B cell (primary cell): Measurements from ENCODE around the gene TCF21. TPM values are rescaled to one million over a fixed set of nuclear protein-coding genes. Genes with fewer than 3 reads are reported as not detected.

ENCODE experiments used
- ATAC-seq: fragments of 200-7000 bp; cut with Tn5 transposase; one replicate; pipeline ENCODE4 v1.10.0; 2021; ENCODE audit warnings: low read depth, mild to moderate bottlenecking, moderate number of reproducible peaks, moderate library complexity
- CTCF ChIA-PET: fragments of 350-600 bp; sonication (Branson Sonifier 250); formaldehyde crosslinking; loops from one replicate; lab custom pipeline; 2021; ENCODE audit warnings: antibody characterized with exemption, inconsistent platforms; lab: Charles Lee
- POLR2A ChIA-PET: fragments of 350-600 bp; sonication (Branson Sonifier 250); formaldehyde crosslinking; loops from one replicate; lab custom pipeline; 2021; ENCODE audit warnings: antibody characterized with exemption; lab: Charles Lee
- DNase-seq: peaks from one replicate; pipeline ENCODE4 v3.0.0; 2013
- H2AFZ ChIP-seq: 2 replicates; pipeline ENCODE4 v1.6.1; 2012; ENCODE audit warnings: mild to moderate bottlenecking, low read depth, low read length; ENCODE audit not compliant: insufficient read depth, poor library complexity, severe bottlenecking
- H3K27ac ChIP-seq, 2 donors: 1 replicate in 1 of 2; 2 replicates in 1 of 2; pipeline ENCODE4 v1.5.1; 2012 to 2013; ENCODE audit warnings: low read length in 2 of 2, mild to moderate bottlenecking in 2 of 2, moderate library complexity in 1 of 2
- H3K27me3 ChIP-seq, 4 experiments: fragments of 200-600 bp in 1 of 4; sonication (generic) in 1 of 4; replicated peaks in 1 of 4; 1 replicate in 2 of 4; 2 replicates in 2 of 4; pipeline versions ENCODE4 v1.6.1 to v1.7.0; 2013 to 2016; ENCODE audit warnings: low read length in 3 of 4, mild to moderate bottlenecking in 2 of 4, mixed read lengths in 1 of 4, moderate library complexity in 1 of 4; ENCODE audit not compliant: insufficient read depth in 4 of 4, control insufficient read depth in 3 of 4; ENCODE audit errors: control extremely low read depth in 1 of 4
- H3K36me3 ChIP-seq, 2 experiments: replicated peaks in 1 of 2; 1 replicate in 1 of 2; 2 replicates in 1 of 2; pipeline versions ENCODE4 v1.6.1 to v1.7.1; 2013; ENCODE audit warnings: low read length in 1 of 2; ENCODE audit not compliant: insufficient read depth in 2 of 2, control insufficient read depth in 1 of 2; ENCODE audit errors: control extremely low read depth in 1 of 2, extremely low read depth in 1 of 2
- H3K4me1 ChIP-seq, 2 donors: fragments of 200-600 bp in 1 of 2; sonication (generic) in 1 of 2; 1 replicate in 1 of 2; 2 replicates in 1 of 2; pipeline versions ENCODE4 v1.5.1 to v1.6.1; 2013 to 2017; ENCODE audit warnings: low read length in 2 of 2; ENCODE audit not compliant: control insufficient read depth in 2 of 2, insufficient read depth in 2 of 2
- H3K4me2 ChIP-seq: replicated peaks from 2 replicates; pipeline ENCODE3; 2012; ENCODE audit warnings: mild to moderate bottlenecking, low read depth, low read length; ENCODE audit not compliant: poor library complexity, severe bottlenecking
- H3K4me3 ChIP-seq, 5 experiments: fragments of 200-600 bp in 1 of 5; sonication (generic) in 1 of 5; 1 replicate in 3 of 5; 2 replicates in 2 of 5; pipeline versions ENCODE4 v1.5.1 to v1.7.0; 2011 to 2016; ENCODE audit warnings: low read length in 4 of 5, mild to moderate bottlenecking in 4 of 5, low read depth in 2 of 5, control low read depth in 1 of 5, moderate library complexity in 1 of 5; ENCODE audit not compliant: insufficient read depth in 1 of 5; ENCODE audit errors: control extremely low read depth in 1 of 5, extremely low read depth in 1 of 5
- H3K79me2 ChIP-seq: fragments of 200-600 bp; sonication (generic); one replicate; pipeline ENCODE4 v1.6.0; 2016; ENCODE audit warnings: low read length; ENCODE audit not compliant: control insufficient read depth, insufficient read depth
- H3K9ac ChIP-seq: fragments of 200-600 bp; sonication (generic); 2 replicates; pipeline ENCODE4 v1.6.1; 2017; ENCODE audit warnings: mild to moderate bottlenecking, low read length, moderate library complexity
- H3K9me3 ChIP-seq, 3 donors: one replicate each; pipeline versions ENCODE4 v1.6.1 to v1.7.1; 2013; ENCODE audit warnings: low read length in 2 of 3; ENCODE audit not compliant: control insufficient read depth in 2 of 3, insufficient read depth in 1 of 3; ENCODE audit errors: control extremely low read depth in 1 of 3
- H4K20me1 ChIP-seq: 2 replicates; pipeline ENCODE4 v1.6.0; 2012; ENCODE audit warnings: mild to moderate bottlenecking, low read length; ENCODE audit not compliant: insufficient read depth, control insufficient read depth, poor library complexity, severe bottlenecking
- H3K27ac Mint-ChIP-seq: one replicate; pipeline ENCODE4 v1.8.0; 2021; ENCODE audit warnings: mixed read lengths
- H3K27me3 Mint-ChIP-seq: one replicate; pipeline ENCODE4 v1.8.0; 2021; ENCODE audit warnings: mixed read lengths
- H3K4me1 Mint-ChIP-seq: one replicate; pipeline ENCODE4 v1.8.0; 2021; ENCODE audit warnings: mixed read lengths
- H3K4me3 Mint-ChIP-seq: one replicate; pipeline ENCODE4 v1.8.0; 2021; ENCODE audit warnings: mixed read lengths
- H3K9me3 Mint-ChIP-seq: one replicate; pipeline ENCODE4 v1.8.0; 2022; ENCODE audit warnings: mixed read lengths; ENCODE audit not compliant: insufficient read depth
- CTCF ChIP-seq: fragments of 200-600 bp; IDR thresholded peaks from one replicate; pipeline ENCODE4 v1.8.0; 2022; ENCODE audit warnings: antibody characterized with exemption, mild to moderate bottlenecking
- EZH2 ChIP-seq: IDR thresholded peaks from 2 replicates; pipeline ENCODE4 v1.6.1; 2012; ENCODE audit warnings: borderline replicate concordance, low read depth, mild to moderate bottlenecking, moderate library complexity, low read length; ENCODE audit not compliant: insufficient read depth, poor library complexity, severe bottlenecking
- WGBS: methylation state at CpG from one replicate; pipeline ENCODE4 v1.1.5; 2013; ENCODE audit warnings: missing lambda C conversion rate; ENCODE audit not compliant: insufficient coverage; 5-methylcytosine and 5-hydroxymethylcytosine counted together
- intact Hi-C: fragments of 100-400 bp; cut with micrococcal nuclease; formaldehyde crosslinking; loops from one replicate; pipeline ENCODE4 v1.10.0; 2022
- polyA plus RNA-seq: library from polyadenylated mRNA; depleted of rRNA; stranded (reverse); fragments of >200 nt; gene quantifications from 2 replicates; pipeline ENCODE4 v1.2.3, GENCODE V29; 2012
- total RNA-seq, 2 donors: library from RNA; stranded (reverse); fragments of 120-200 nt in 1 of 2; gene quantifications; 1 replicate in 1 of 2; 2 replicates in 1 of 2; pipeline versions ENCODE4 v1.2.3 to v1.2.4, GENCODE V29; 2013 to 2022

TCF21 gene
- total and polyA plus RNA-seq, 2 donors (not counting 1 experiment from before 2014, with no cell fraction given), result not detected

GRCh38 chr6:133871131-133871530 lies 17.8 kb upstream of the TCF21 start:
- peaks cover 42% of the 10 kb centered on the region for H3K27me3 Mint-ChIP-seq
- no peak overlapping the region for H3K27ac Mint-ChIP-seq
- H3K4me3 Mint-ChIP-seq, result no peak overlapping the region

DNA sequence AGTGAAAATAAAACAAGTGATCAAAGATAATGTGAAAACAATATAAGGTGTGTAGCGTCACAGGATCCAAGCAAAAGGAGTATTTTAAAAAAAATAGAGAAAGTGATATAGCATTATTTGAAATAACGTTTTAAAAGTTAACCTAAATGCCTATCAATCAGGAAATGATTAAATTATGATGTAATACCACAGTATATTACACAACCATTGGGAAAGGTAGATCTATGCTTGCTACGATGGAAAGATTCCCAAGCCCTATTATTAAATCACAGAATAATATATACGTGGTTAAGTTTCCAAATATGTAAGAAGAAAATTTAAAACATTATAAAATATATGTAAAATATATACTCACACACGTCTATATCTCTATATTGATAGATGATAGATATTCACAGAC lies 15.4 kb upstream of the TCF21 start:
- H3K36me3 ChIP-seq, result no peaks in the 10 kb centered on the region
- no peak overlapping the region for H3K4me2 ChIP-seq
- H4K20me1 ChIP-seq, result no peaks in the 10 kb centered on the region
- peaks cover 32% of the 10 kb centered on the region for H3K27me3 Mint-ChIP-seq
- no peaks in the 10 kb centered on the region for H3K9me3 ChIP-seq
- no peak for TF ChIP-seq CTCF
- TF ChIP-seq EZH2, result no peak
- no peaks in the 10 kb centered on the region for H3K4me1 Mint-ChIP-seq
- DNase-seq (no peak), ATAC-seq (no peak)
- CTCF ChIA-PET, result no interaction called here
- no CpG with 5 or more reads among the region's 5 CpGs for WGBS
- no peak overlapping the region for H3K27ac Mint-ChIP-seq
- H3K79me2 ChIP-seq, result no peaks in the 10 kb centered on the region
- no peak overlapping the region for H3K4me3 ChIP-seq
- H3K9ac ChIP-seq, result no peak overlapping the region
- POLR2A ChIA-PET, result no interaction called here
- intact Hi-C loops, result no loop called here
- no peak overlapping the region for H3K4me3 Mint-ChIP-seq
- no peak overlapping the region for H3K27ac ChIP-seq
- H2AFZ ChIP-seq, result no peak overlapping the region
- H3K9me3 Mint-ChIP-seq, result no peaks in the 10 kb centered on the region
- H3K27me3 ChIP-seq, result peaks cover 0 to 10% (median 6%) of the 10 kb centered on the region in 4 experiments
- H3K4me1 ChIP-seq, result no peaks in the 10 kb centered on the region

More at GRCh38 chr6:133871131-133871530, 17.8 kb upstream of the TCF21 start:
- H3K9ac ChIP-seq, result no peak overlapping the region
- H3K4me1 ChIP-seq, result no peaks in the 10 kb centered on the region
- H3K9me3 ChIP-seq, result no peaks in the 10 kb centered on the region
- peaks cover 0 to 10% (median 3%) of the 10 kb centered on the region in 4 experiments for H3K27me3 ChIP-seq
- no peaks in the 10 kb centered on the region for H3K4me1 Mint-ChIP-seq
- no peak overlapping the region for H3K4me2 ChIP-seq
- no peaks in the 10 kb centered on the region for H3K36me3 ChIP-seq
- H3K27ac ChIP-seq, result no peak overlapping the region
- no peak for TF ChIP-seq EZH2
- TF ChIP-seq CTCF, result no peak
- intact Hi-C loops, result no loop called here
- no peaks in the 10 kb centered on the region for H4K20me1 ChIP-seq
- CTCF ChIA-PET, result no interaction called here
- no peaks in the 10 kb centered on the region for H3K9me3 Mint-ChIP-seq
- no peak overlapping the region for H3K4me3 ChIP-seq
- ATAC-seq (no peak), DNase-seq (no peak)
- H2AFZ ChIP-seq, result no peak overlapping the region
- no peaks in the 10 kb centered on the region for H3K79me2 ChIP-seq
- POLR2A ChIA-PET, result no interaction called here
